Ecto neural progenitor cell (in vitro differentiated cells): ENCODE data around the gene DMPK.
"Not testable (repeated sequence)": the region's sequence is repeated elsewhere in the genome, so short reads cannot be mapped to it uniquely, and the experiment has no call there.

Experiments used
- DNase-seq: peaks from one replicate; pipeline ENCODE4 v3.0.0-alpha.2; 2018; ENCODE audit warnings: low spot score

The DMPK gene

GRCh38 chr19:45745606-45746005 is 36.7 kb downstream of the DMPK start:
- no peak for DNase-seq

- no peak for DNase-seq
Observed at GRCh38 chr19:45742969-45743368, 39.3 kb downstream of the DMPK start.

GRCh38 chr19:45739498-45740439 is 42.5 kb downstream of the DMPK start:
- no peak for DNase-seq

GRCh38 chr19:45733160-45733810 is 49.0 kb downstream of the DMPK start, which contains the start of gene MEIOSIN:
Gene MEIOSIN, plus strand, starts transcription at chr19:45733439. Its CDS starts 1,938 bp downstream, at chr19:45735377.
- DNase-seq = no peak

- DNase-seq = peak; percentile 97
Observed at GRCh38 chr19:45730368-45731288, 51.7 kb downstream of the DMPK start, which contains the start of gene FBXO46. Gene FBXO46, minus strand, starts transcription at chr19:45730896. Its CDS starts 17,401 bp downstream, at chr19:45713495.

- DNase-seq = no peak
Observed at GRCh38 chr19:45729800-45730290, 52.4 kb downstream of the DMPK start.

- DNase-seq = not testable (repeated sequence)
Observed at GRCh38 chr19:45728683-45729082, 53.6 kb downstream of the DMPK start.

GRCh38 chr19:45720065-45720464 is 62.2 kb downstream of the DMPK start:
- not testable (repeated sequence) for DNase-seq
